ENCODE results near the gene TNFRSF19.

Gene TNFRSF19

DNA sequence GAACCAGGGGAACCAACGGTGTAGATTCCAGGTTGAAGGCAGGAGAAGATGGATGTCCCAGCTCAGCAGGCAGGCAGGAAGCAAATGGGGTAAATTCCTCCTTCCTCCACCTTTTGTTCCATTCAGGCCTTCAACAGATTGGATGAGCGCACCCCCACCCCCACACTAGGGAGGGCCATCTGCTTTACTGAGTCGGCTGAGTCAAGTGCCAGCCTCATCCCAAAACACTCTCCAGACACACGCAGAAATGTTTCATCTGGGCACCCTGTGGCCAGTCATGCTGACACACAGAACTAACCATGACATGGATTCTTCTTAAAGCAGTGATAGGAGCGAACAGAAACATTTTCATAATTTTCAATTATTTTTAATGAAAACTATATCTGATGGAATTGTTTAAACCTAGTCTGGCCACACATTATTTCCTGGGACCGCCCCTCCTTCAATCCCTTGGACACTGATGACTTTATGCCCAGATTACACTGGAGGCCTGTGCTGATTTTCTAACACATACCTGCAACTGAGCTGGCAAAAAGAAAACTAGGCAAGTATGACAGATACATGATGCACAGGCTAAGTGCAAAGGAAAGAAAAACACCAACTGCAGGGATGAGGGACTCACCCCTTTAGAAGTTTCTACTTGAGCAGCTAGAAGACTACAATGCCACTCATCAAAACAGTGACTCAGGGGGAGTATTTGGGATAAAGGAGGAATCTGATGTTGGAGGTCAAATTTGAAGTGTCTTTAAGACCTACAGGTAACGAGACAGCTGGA, 154.2 kb downstream of the TNFRSF19 start:
- no peak for DNase-seq
